ENCODE results near the gene TRAF2. TPM values are rescaled to one million over a fixed set of nuclear protein-coding genes. Genes with fewer than 3 reads are reported as not detected.
A peak's percentile ranks its signal among the peaks of the same experiment; 100 is the strongest.

TRAF2 gene
- total and polyA plus RNA-seq, 2 of the 13 experiments (the other 11 are each of a cell fraction or from before 2014, with no cell fraction given), result 12.4 to 13.6 TPM

DNA sequence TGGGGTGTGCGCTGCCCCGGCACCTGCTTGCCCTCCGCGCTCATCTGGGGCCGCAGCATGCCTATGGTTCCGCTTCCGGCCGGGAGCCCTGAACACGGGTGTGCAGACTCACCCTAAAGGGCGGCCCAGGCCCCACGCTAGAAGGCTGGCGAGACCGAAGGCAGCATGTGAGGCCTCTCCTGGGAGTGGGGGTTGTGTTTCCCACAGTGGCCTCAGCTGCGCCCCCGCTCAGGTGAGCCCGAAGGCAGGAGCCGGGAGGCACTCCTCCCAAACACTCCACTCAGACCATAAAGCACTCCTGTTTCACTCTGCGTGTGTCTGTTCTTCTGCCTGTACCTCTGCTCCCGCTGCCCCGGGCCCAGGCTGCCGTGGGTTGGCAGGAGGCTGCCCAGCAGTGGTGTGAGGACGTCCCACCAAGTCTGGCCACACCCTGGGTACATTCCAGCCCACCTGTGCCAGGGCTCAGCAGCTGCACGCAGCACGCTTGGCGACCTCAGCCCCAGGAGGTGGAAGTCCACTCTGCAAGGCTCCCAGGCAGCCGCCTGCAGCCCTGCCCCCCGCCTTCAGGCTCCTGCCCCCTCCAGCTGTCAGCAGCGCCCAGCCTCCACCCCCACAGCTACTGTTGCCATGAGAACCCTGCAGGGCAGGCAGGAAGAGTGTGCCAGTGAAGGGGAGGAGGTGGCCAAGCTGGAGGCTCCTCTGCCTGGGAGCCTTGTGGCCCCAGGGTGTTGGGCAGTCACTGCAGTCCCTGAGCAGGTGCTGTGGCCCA lies 45.3 kb upstream of the TRAF2 start (continued):
- TF ChIP-seq KLF16 (CRISPR knock-in tag; IDR thresholded peaks at IDR 0.05) (0 out of 4 replicates have a peak, but pooled peaks of 1 of the 2 experiments have one; percentile 25), MEF2D (CRISPR knock-in tag; IDR thresholded peaks at IDR 0.05) (no peak), HDAC2 (CRISPR knock-in tag; IDR thresholded peaks at IDR 0.05) (peak; percentile 13; the same call in 1 of the 2 replicates), ZNF383 (CRISPR knock-in tag; IDR thresholded peaks at IDR 0.05; ENCODE audit: borderline replicate concordance) (peak; percentile 54; the same call in 1 of the 2 replicates), YEATS2 (CRISPR knock-in tag; IDR thresholded peaks at IDR 0.05; ENCODE audit: borderline replicate concordance) (no peak), SAP130 (CRISPR knock-in tag; IDR thresholded peaks at IDR 0.05; ENCODE audit: low read depth) (peak; percentile 84), TOPORS (CRISPR knock-in tag; IDR thresholded peaks at IDR 0.05) (peak; percentile 83; the same call in 1 of the 2 replicates), IRX3 (CRISPR knock-in tag; IDR thresholded peaks at IDR 0.05; ENCODE audit: borderline replicate concordance, low read depth) (0 out of 2 replicates have a peak, but pooled peaks have one; percentile 51), RBFOX2 (IDR thresholded peaks at IDR 0.05; ENCODE audit: low read depth, low read length) (peak; percentile 71), TEAD3 (CRISPR knock-in tag; optimal IDR thresholded peaks at IDR 0.05; ENCODE audit: borderline replicate concordance) (peak; percentile 78), ZBTB7A (CRISPR knock-in tag; IDR thresholded peaks at IDR 0.05) (peak; percentile 22; the same call in 1 of the 2 replicates), MEIS1 (CRISPR knock-in tag; IDR thresholded peaks at IDR 0.05; ENCODE audit: borderline replicate concordance) (peak; percentile 64; the same call in 1 of the 2 replicates), ZSCAN25 (CRISPR knock-in tag; IDR thresholded peaks at IDR 0.05) (0 out of 2 replicates have a peak, but pooled peaks have one; percentile 56), HDAC6 (IDR thresholded peaks at IDR 0.05; ENCODE audit: low read depth, low read length) (no peak), ZNF274 (CRISPR knock-in tag; IDR thresholded peaks at IDR 0.05) (0 out of 2 replicates have a peak, but pooled peaks have one; percentile 28)
- TF ChIP-seq, protein P1, sequence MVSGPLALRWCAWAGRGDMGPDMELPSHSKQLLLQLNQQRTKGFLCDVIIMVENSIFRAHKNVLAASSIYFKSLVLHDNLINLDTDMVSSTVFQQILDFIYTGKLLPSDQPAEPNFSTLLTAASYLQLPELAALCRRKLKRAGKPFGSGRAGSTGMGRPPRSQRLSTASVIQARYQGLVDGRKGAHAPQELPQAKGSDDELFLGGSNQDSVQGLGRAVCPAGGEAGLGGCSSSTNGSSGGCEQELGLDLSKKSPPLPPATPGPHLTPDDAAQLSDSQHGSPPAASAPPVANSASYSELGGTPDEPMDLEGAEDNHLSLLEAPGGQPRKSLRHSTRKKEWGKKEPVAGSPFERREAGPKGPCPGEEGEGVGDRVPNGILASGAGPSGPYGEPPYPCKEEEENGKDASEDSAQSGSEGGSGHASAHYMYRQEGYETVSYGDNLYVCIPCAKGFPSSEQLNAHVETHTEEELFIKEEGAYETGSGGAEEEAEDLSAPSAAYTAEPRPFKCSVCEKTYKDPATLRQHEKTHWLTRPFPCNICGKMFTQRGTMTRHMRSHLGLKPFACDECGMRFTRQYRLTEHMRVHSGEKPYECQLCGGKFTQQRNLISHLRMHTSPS (CRISPR knock-in tag; IDR thresholded peaks at IDR 0.05; ENCODE audit: low read depth), result peak; percentile 96
- TF ChIP-seq, protein P2, sequence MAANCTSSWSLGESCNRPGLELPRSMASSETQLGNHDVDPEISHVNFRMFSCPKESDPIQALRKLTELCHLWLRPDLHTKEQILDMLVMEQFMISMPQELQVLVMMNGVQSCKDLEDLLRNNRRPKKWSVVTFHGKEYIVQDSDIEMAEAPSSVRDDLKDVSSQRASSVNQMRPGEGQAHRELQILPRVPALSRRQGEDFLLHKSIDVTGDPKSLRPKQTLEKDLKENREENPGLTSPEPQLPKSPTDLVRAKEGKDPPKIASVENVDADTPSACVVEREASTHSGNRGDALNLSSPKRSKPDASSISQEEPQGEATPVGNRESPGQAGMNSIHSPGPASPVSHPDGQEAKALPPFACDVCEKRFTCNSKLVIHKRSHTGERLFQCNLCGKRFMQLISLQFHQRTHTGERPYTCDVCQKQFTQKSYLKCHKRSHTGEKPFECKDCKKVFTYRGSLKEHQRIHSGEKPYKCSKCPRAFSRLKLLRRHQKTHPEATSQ (CRISPR knock-in tag; IDR thresholded peaks at IDR 0.05; ENCODE audit: borderline replicate concordance), result no peak
- TF ChIP-seq, protein P3, sequence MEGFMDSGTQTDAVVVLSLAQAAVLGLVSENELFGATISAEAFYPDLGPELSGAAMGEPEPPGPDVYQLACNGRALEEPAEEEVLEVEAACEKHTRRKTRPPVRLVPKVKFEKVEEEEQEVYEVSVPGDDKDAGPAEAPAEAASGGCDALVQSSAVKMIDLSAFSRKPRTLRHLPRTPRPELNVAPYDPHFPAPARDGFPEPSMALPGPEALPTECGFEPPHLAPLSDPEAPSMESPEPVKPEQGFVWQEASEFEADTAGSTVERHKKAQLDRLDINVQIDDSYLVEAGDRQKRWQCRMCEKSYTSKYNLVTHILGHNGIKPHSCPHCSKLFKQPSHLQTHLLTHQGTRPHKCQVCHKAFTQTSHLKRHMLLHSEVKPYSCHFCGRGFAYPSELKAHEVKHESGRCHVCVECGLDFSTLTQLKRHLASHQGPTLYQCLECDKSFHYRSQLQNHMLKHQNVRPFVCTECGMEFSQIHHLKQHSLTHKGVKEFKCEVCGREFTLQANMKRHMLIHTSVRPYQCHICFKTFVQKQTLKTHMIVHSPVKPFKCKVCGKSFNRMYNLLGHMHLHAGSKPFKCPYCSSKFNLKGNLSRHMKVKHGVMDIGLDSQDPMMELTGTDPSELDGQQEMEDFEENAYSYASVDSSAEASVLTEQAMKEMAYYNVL (CRISPR knock-in tag; IDR thresholded peaks at IDR 0.05; ENCODE audit: borderline replicate concordance), result peak; percentile 70; the same call in 1 of the 2 replicates
- TF ChIP-seq, protein P4, sequence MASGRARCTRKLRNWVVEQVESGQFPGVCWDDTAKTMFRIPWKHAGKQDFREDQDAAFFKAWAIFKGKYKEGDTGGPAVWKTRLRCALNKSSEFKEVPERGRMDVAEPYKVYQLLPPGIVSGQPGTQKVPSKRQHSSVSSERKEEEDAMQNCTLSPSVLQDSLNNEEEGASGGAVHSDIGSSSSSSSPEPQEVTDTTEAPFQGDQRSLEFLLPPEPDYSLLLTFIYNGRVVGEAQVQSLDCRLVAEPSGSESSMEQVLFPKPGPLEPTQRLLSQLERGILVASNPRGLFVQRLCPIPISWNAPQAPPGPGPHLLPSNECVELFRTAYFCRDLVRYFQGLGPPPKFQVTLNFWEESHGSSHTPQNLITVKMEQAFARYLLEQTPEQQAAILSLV (CRISPR knock-in tag; IDR thresholded peaks at IDR 0.05; ENCODE audit: borderline replicate concordance), result peak; percentile 40; the same call in 1 of the 2 replicates
- TF ChIP-seq, protein P5, sequence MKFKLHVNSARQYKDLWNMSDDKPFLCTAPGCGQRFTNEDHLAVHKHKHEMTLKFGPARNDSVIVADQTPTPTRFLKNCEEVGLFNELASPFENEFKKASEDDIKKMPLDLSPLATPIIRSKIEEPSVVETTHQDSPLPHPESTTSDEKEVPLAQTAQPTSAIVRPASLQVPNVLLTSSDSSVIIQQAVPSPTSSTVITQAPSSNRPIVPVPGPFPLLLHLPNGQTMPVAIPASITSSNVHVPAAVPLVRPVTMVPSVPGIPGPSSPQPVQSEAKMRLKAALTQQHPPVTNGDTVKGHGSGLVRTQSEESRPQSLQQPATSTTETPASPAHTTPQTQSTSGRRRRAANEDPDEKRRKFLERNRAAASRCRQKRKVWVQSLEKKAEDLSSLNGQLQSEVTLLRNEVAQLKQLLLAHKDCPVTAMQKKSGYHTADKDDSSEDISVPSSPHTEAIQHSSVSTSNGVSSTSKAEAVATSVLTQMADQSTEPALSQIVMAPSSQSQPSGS (CRISPR knock-in tag; IDR thresholded peaks at IDR 0.05), result peak; percentile 12; the same call in 1 of the 2 replicates
